GM18498 (cell line): ENCODE results near the gene CCDC90B.

Source experiments
- ATAC-seq: cut with Tn5 transposase; IDR thresholded peaks from one replicate; pipeline ENCODE4 v1.9.1; 2021; ENCODE audit warnings: mild to moderate bottlenecking, moderate library complexity; ENCODE audit not compliant: unreplicated experiment

CCDC90B gene

DNA sequence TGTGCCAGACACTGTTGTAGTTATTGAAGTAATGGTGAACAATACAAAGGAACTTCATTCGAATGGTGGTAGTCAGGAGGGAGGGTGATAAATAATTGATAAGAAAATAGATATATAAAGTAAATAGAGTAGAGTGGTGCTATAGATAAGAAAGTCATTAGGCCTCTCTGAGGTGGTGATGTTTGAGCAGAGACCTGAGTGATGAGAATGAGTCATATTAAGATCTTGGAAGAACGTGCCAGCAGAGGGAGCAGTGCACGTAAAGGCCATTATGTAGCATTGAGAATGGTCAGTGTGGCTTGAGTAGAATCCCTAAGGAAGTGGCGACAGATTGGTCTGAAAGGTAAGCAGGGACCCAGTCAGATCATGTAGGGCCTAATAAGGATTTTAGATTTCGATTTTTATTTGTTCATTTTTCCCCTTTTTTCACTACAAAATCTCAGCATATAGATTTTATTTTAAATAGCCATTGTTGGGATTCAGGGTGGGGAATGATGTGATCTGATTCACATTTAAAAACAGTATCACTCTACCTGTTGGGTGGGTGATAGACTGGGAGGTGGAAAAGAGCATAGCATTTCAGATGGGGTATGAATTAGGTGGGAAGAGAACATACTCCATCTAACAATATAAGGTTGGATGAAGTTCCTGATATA is 44.7 kb downstream of the CCDC90B start:
- ATAC-seq = no peak

DNA sequence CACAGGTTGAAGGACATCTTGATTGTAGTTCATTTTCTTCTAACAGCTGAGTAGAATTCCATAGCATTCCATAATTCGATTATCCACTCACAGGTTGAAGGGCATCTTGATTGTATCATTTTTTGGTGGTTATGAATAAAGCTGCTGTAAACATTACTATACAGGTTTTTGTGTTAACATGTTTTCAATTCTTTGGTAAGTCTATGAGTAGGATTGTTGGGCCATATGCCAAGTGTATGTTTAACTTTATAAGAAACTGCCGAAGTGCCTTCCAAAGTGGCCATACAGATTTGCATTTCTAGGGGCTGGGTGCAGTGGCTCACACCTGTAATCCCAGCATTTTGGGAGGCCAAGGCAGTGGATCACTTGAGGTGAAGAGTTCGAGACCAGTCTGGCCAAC is 48.1 kb downstream of the CCDC90B start:
- ATAC-seq = no peak

DNA sequence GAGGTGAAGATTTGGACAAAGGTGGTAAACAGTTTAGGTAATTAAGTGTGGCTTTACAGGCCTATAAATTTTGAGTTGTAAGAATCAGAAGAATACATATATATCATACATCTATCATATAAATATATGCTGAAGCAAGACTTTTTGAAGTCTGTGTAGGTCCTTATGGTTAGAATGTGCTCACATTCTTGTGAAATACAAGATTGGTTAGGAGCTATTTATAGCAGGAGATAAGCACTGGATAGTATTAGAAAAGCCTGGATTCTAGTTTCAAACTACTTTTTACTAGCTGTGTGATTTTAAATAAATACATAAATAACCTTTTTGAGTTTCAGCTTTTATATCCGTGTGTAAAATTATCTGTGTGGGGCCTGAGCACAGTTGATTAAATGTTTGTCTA is 50.3 kb downstream of the CCDC90B start:
- ATAC-seq = no peak

DNA sequence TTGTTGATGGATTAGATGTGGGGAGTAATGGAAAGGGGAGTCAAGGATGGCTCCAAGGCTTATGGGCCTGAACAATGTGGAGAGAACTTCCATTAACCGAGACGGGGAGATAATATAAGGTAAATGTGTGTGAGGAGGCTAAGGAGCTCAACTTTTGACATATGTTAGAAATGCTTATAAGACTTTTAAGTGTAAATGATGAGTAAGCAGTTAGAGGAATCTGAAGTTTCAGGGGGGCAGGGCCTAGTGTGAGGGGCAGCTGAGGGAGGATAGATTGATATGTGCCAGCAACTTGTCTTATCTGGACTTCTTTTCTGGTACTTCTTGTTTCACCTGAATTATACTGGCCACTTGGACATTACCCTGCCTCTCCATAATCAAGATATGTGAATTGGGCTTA is 62.7 kb downstream of the CCDC90B start:
- no peak for ATAC-seq

DNA sequence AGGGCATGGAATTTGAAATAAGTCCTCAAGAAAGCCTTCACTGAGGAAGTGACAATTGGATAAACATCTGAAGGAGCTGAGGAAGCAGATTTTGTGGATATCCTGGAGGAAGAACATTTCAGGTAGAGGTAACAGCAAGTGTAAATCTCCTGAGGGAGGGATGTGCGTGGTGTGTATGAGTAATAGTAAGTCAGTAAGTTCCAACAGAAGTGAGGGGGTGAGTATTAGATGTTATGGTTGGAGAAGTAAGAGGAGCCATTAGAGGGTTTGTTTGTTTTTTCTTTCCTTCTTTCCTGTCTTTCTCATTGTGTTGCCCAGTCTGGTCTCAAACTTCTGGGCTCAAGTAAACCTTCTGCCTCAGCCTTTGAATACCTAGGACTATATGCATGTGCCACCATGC is 63.7 kb downstream of the CCDC90B start:
- no peak for ATAC-seq

DNA sequence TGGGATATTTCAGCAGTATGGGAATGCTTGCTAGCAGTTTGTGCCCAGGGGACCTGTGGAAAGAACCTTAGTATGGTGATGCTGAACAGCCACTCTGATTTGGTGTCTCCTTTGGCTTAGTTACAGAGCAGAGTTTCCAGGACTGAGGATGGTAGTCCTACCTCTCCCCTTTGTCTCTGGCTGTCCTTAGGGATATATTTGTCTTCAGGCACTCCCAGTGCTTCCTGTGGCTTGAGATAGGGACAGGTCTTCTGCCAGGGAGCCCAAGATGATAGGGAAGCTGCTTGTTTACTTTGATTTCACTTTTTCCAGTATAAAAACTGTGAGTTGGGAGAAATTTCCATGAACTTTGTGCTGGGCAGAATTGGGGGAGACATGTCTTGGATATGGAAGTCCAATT is 64.5 kb downstream of the CCDC90B start:
- ATAC-seq = no peak

DNA sequence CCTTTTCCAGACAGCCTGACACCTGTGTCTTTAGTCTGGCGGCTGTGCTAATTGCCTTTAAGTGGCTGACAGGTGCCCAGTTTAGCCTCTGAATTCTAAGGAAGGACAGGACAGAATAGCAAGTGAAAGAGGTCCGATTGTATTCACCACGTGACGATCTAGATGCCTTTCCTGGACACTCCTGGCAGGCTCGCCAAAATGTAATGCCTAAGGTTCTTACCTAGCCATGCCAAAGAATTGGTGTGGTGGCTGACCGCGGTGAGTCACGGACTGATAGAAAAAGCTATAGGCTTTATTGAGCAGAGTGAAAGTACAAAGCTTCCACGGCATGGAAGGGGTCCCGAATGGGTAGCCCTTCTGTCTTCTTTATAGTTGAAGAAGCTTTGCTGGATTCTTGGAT is 65.9 kb downstream of the CCDC90B start:
- ATAC-seq = no peak

DNA sequence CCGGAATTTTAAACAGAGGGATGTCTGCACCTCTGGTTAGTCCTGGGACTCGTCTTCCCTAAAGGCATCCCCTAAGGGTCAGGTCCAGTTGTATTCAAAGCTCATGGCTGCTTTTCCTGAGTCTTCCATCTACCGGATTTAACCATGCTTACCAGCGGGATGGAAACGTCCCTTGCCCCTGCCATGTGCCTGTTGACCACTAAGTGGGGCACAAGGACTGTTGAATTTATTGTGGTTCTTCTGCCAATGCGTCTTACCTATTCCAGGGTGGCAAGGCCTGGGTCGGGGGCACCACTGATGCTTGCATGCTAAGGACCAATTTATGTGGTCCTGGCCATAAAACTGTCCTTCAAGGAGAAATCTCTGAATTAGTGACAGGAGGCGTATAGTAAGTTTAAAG is 67.1 kb downstream of the CCDC90B start:
- ATAC-seq = no peak
